IPS-NIHi7 (cell line): Measurements from ENCODE around the gene B4GALT3.

ENCODE experiments used
- DNase-seq: peaks from one replicate; pipeline ENCODE4 v3.0.0; 2012; ENCODE audit warnings: mixed read lengths; ENCODE audit errors: extremely low spot score

B4GALT3 gene

DNA sequence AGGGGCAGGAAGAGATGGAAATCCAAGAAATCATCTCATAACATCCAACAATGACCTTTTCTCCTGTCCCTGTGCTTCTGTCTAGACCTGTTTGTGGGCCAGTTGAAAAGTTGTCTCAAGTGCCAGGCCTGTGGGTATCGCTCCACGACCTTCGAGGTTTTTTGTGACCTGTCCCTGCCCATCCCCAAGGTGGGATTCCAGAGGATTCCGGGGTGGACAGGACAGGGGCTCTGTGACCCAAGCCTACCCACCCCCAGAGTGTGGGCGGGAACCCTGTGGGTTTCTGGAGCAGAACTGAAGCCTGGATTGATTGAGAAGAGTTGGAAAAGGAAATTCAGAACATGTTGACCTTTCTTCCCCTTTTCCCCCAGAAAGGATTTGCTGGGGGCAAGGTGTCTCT is 13.5 kb downstream of the B4GALT3 start:
- no peak for DNase-seq

DNA sequence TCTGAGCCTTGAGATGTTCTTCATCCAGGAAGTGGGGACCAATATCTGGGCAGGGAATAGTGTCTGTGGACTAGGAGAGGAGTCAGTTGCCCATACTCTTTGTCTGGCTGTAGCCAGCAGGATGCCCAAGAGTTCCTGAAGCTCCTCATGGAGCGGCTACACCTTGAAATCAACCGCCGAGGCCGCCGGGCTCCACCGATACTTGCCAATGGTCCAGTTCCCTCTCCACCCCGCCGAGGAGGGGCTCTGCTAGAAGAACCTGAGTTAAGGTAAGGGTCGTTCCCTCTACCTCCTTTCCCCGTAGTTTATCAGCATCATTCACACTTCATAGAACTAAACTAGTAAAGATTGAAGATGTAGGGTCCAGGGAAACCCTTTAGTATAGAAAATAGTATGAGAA is 14.5 kb downstream of the B4GALT3 start:
- no peak for DNase-seq

DNA sequence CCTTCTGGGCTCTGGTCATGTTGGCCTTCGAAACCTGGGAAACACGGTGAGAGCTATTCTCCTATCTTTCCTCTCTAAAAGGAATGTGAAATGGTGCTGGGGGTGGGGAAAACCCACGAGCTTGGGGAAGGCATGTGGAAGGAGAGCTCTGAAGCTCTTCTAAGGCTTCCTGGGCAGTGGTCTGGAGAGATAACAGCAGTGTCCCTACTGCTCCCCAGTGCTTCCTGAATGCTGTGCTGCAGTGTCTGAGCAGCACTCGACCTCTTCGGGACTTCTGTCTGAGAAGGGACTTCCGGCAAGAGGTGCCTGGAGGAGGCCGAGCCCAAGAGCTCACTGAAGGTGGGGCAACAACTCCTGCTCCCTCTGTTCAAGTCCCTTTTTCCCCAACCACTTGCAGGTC is 15.3 kb downstream of the B4GALT3 start:
- DNase-seq: no peak

- DNase-seq: no peak
Measured at GRCh38 chr1:161161652-161162051, 15.7 kb downstream of the B4GALT3 start.

DNA sequence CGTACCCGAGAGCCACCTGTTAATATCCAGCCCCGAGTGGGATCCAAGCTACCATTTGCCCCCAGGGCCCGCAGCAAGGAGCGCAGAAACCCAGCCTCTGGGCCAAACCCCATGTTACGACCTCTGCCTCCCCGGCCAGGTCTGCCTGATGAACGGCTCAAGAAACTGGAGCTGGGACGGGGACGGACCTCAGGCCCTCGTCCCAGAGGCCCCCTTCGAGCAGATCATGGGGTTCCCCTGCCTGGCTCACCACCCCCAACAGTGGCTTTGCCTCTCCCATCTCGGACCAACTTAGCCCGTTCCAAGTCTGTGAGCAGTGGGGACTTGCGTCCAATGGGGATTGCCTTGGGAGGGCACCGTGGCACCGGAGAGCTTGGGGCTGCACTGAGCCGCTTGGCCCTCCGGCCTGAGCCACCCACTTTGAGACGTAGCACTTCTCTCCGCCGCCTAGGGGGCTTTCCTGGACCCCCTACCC is 16.6 kb downstream of the B4GALT3 start:
- DNase-seq: no peak

GRCh38 chr1:161159913-161160243 is 17.4 kb downstream of the B4GALT3 start:
- DNase-seq: no peak

- DNase-seq: peak; percentile 97
Measured at GRCh38 chr1:161159087-161159912, 18.0 kb downstream of the B4GALT3 start, which contains the start of gene USP21. TSS of gene USP21 (plus strand) at chr1:161159500. CDS start at chr1:161160641, 1,141 bp downstream.

DNA sequence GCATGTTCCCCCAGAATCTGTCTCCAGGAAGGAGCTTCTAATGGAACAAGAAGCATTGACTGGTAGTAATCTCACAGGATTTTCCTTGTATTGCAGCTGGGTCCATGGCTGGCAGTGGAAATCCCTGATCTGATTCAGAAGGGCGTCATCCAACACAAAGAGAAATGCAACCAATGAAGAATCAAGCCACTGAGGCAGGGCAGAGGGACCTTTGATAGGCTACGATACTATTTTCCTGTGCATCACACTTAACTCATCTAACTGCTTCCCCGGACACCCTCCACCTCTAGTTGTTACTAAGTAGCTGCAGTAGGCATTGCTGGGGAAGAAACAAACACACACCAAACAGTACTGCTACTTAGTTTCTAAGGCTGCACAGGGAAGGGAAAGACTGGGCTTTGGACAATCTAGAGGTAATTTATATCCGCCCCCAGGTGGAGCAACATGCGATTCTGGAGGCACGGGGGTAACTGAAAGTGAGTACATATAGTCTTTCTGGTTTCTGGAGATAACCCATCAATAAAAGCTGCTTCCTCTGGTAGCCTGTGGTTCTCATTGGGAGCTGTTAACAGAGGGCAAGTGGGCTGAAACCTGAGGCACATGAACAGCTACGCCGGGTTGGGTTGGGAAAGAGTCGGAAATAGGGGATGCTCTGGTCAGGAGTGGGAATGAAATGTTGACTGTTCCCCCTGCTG is 18.8 kb downstream of the B4GALT3 start:
- DNase-seq: no peak

DNA sequence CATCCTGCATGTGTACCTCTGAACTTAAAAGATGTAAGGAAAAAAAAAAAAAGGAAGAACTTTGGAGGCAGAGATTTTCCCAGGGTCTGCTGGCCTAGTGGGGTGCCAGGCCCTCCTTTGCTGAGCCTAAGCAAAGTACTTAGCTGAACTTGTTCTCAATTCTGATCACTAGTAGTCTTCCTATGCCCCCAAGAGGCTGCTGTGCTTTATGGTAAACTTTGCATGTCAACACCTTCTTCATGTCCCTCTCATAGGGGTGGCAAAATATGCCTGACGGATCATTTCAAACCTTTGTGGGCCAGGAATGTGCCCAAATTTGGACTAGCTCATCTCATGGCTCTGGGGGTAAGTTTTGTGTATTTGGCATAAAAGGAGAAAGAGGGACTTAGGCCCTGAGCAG is 19.4 kb downstream of the B4GALT3 start:
- no peak for DNase-seq

DNA sequence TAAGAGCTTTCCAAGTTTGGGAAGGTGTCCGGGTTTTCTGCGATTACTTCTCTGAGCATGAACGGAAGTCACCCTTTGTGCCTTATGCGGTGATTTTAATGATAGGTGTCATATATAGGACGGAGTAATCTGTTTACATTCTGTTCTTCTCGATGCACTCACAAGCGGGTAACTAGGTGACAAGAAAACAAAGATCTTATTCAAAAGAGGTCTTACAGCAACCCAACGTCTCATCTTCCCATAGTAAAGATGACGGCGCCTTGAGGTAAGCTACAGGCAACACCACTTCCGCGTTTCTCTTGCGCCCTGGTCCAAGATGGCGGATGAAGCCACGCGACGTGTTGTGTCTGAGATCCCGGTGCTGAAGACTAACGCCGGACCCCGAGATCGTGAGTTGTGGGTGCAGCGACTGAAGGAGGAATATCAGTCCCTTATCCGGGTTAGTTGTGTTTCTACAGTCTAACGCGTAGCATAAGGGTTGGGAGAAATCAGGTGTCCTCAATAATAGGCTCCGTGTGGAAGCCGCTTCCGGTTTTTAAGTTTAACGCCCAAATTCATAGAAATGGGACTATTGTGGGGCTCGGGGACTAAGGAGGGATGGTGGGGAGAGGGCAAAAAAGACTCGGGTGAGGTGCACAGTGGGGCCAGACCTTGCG is 23.5 kb downstream of the B4GALT3 start, which contains the start of gene UFC1:
UFC1 (plus strand) TSS at position 297 of the 656 bp plus-strand sequence; CDS start at position 317, 20 bp downstream.
- peak; percentile 79 for DNase-seq

GRCh38 chr1:161153176-161153575 is 24.1 kb downstream of the B4GALT3 start:
- DNase-seq: no peak

DNA sequence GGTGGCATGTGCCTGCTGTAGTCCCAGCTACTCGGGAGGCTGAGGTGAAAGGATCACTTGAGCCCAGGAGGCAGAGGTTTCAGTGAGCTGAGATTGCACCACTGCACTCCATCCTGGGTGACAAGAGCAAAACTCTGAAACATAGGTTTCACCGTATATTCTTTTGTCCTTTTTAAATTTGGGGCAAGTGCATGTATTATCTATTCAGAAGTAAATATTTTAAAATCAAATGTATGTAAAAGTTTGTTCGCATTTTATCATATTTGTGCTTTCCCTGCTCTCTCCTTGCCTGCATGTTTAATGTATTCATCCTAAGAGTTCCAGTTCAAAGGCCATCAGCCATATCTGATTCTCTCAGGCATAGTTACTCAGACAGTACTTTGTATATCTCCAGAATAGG is 31.5 kb downstream of the B4GALT3 start:
- no peak for DNase-seq

DNA sequence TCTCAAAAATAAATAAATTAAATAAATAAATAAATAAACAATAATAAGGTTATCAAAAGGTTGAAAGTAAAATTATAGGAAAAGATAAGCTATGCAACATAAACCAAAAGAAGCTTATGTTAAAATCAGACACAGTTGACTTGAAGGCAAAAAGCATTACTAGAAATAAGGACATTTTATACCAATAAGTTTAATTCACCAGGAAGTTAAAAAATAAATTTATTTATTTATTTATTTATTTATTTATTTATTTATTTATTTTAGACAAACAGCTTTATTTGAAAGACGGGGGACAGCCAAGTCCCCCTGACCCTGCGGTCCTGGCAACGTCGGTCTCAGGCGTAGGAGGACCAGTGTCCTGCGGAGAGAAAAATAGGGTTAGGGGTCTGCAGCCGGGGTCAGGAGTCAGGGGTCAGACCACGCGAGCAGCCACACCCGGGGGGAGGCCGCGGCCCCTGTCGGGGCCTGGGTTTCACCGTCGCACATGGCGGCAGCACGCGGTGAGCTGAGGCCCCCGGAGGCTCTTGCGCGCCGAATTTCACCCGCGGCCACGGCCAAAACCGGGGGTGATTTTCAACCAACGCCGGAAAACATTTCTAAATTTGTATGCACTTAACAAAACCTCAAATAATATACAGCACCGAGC is 36.4 kb downstream of the B4GALT3 start:
- no peak for DNase-seq

- DNase-seq: peak; percentile 46
Measured at GRCh38 chr1:161139766-161140165, 37.5 kb downstream of the B4GALT3 start.

DNA sequence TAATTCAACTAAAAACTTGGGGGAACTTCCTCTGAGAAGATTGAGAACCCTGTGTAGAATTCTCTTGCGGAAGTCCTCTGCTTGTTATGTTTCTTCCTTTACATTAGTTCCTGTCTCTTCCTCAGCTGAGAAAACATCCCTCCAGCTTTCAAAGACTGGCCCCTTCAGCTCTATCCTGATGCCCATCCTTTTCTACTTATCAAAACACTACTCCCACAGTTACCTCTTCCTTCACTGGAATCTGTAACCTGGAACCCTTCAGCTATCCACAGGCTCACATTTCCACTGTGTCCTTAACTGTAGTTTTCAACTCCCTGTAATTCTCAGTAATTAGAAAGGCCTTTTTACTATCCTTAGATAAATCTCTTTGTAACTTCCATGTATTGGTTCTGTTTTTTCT is 38.9 kb downstream of the B4GALT3 start:
- no peak for DNase-seq

GRCh38 chr1:161137881-161138280 is 39.4 kb downstream of the B4GALT3 start:
- no peak for DNase-seq

- DNase-seq: no peak
Measured at GRCh38 chr1:161133220-161133740, 44.0 kb downstream of the B4GALT3 start.

DNA sequence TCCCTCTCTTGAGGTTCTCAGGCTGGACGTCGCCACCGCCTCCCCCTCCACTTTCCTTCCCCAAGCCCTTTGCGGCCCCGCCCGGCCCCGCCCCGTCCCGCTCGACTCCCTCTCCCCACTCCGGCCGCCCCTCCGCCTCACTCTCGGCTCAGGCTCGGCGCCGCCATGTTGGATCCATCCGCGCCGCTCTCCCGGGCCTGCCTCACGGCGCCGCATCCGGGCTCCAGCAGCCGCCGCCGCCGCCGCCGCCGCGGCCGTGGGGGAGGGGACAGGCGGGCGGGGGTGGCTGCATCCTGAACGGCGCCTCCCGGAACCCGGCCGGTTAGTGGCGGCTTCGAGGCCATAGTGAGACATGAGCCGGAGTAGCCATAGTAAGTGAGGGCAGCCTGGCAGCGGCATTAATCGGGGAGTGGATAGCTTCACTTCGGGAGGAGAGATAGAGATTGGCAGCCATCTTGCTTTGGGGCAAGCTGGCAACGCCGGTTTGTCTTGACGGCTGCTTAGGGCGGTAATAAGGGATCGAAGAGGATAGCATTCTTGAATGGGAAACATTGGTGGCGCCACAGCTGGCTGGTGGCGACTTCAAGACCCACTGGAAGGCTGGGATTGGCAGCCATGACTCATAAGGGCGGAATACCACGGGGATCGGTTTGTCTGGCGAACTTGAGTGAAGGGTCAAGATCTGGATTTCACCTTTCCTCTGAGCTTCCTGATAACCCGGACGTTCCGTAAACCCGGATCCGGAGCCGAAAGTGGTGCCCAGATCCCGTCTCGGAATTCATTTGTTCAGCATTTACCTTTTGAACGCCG is 44.7 kb downstream of the B4GALT3 start, which contains the start of gene DEDD:
DEDD (minus strand) TSS at position 258 of the 810 bp plus-strand sequence. CDS start 8,205 bp downstream, outside the sequence.
- peak; percentile 89 for DNase-seq

- DNase-seq: no peak
Measured at GRCh38 chr1:161131523-161132409, 45.5 kb downstream of the B4GALT3 start.

DNA sequence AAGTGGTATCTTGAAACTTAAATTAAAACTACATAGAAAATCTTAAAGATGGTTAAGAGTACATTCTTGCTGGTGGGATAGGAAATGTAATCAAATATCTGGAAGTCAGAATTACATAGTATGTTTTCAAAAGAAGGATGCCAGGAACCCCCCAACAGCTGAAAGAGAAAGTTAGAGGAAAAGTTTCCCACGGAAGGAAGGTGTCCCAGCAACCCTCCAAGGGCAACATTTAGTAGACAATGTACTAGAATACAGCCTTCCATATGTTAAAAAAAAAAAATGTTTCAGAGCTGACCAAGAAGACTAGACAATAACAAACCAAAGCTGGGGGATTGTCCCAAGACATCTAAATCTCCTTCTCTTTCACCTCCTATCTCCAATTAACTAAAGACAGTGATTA is 47.0 kb downstream of the B4GALT3 start:
- no peak for DNase-seq
